Left ventricle myocardium superior (tissue), 1 donor: Measurements from ENCODE around the gene MYBPC2. TPM values are rescaled to one million over a fixed set of nuclear protein-coding genes. Genes with fewer than 3 reads are reported as not detected.

Experiments used
- ATAC-seq: fragments of 200-7000 bp; cut with Tn5 transposase; one replicate; pipeline ENCODE4 v1.9.1; 2020; ENCODE audit warnings: mild to moderate bottlenecking, moderate library complexity
- DNase-seq: peaks from one replicate; pipeline ENCODE4 v3.0.0-alpha.2; 2020
- intact Hi-C: fragments of 100-400 bp; cut with micrococcal nuclease; formaldehyde crosslinking; loops from one replicate; pipeline ENCODE4 v1.11.0; 2022
- total RNA-seq: library from RNA; stranded (reverse); fragmentation: NEBNext Ultra II Directional; extraction: Animal tissue kit (Norgen Biotek cat#: 25700); gene quantifications from one replicate; pipeline ENCODE4 v1.2.1, GENCODE V29; 2021
- donor health status: DM: no; HTN: yes; CAD: no; lungs with severe emphysema.

The MYBPC2 gene
- total RNA-seq, 1 donor from 2014 or later: 0.12 TPM

DNA sequence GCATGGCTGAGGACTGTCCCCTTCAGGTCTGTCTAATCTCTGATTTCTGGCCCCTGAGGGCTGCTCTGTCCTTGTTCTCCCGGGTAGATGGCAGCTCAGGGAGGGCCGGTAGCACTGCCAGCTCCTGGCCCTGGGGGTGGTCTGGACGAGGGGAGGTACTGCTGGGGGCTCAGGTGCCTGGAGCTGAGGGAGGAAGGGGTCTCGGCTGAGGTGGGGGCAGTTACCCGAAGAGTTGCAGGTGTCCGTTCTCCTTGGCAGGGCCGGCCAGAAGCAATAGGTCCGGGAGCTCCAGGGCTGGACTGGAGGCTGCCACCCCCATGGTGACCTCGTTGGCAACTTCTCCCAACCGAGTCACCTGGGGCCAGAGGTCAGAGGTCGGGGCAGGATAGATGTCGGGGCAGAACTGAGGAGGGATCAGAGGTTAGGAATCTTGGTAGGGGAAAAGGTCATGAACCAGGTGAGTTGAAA lies 42.4 kb downstream of the MYBPC2 start:
- DNase-seq (no peak), ATAC-seq (no peak)
- intact Hi-C loops: no loop called here

DNA sequence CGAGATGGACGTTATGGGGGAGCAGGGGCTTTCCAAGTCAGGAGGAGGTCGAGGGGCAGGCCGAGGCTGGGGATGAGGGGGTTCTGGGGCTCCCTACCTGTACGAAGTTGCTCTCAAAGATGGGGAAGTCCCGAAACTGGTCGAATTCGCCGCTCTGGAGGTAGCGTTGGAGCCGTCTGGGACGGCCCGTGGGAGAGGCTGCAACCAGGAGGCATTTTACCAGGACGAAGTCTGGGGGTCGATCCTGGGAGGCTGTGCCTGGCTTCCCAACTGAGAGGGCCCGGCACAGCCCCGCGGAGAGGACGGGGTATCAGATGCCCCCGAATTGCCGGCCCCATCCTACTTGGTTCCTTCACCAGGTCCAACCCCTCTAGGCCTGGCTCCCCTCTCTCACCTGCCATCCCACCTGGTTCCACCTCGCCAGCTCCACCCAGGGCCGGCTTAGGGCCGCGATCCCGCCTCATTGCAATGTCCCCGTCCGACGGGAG lies 43.1 kb downstream of the MYBPC2 start:
- ATAC-seq (no peak), DNase-seq (no peak)
- intact Hi-C loops: no loop called here

DNA sequence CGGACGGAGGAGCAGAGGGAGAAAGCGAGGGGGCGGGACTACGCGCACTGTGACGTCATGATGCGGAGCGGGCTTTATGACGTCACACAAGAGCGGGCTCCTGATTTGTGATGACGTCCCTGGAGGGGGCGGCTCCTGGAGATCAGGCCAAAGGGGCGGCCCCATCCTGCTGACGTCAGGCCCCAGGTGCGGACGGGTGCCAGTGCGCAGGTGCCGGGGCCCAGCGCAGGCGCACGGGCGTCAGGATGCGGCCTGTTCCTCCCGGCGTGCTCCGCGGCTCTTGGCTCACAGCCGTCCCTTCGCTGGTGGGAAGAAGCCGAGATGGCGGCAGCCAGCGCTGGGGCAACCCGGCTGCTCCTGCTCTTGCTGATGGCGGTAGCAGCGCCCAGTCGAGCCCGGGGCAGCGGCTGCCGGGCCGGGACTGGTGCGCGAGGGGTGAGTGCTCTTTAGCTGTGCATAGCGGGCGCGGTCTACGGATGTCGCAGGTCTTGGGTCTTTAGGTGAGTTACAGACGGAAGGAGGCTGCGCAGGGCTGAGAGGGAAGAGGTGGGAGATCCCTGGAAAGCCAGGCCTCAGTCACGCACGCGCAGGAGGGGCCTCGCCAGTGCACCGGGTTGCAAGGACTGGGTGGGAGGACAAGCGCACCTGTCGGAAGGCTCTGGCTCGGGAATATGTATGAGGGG lies 43.7 kb downstream of the MYBPC2 start, which contains the start of the genes EMC10 and GARIN5A:
Gene EMC10, plus strand, starts transcription at position 284 of the 683 bp plus-strand sequence. Its CDS starts 38 bp downstream, at position 322.
Gene GARIN5A, minus strand, starts transcription at position 625 of the 683 bp plus-strand sequence. Its CDS starts 460 bp downstream, at position 165.
- intact Hi-C loops: no loop called here

DNA sequence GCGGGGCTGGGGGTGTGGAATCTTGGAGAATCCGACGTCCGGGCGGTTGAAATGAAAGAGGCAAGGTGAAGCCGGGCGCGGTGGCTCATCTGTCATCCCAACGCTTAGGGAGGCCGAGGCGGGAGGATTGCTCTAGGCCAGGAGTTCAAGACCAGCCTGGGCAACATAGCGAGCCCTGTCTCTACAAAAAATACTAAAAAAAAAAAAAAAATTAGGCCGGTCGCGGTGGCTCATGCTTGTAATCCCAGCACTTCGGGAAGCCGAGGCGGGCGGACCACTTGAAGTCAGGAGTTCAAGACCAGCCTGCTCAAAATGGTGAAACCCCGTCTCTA lies 44.2 kb downstream of the MYBPC2 start:
- intact Hi-C loops: no loop called here
- no peak for ATAC-seq
- DNase-seq: no peak

More for the DNA sequence above, 43.7 kb downstream of the MYBPC2 start, which contains the start of the genes EMC10 and GARIN5A:
- ATAC-seq (peak; percentile 96), DNase-seq (peak; percentile 95)

DNA sequence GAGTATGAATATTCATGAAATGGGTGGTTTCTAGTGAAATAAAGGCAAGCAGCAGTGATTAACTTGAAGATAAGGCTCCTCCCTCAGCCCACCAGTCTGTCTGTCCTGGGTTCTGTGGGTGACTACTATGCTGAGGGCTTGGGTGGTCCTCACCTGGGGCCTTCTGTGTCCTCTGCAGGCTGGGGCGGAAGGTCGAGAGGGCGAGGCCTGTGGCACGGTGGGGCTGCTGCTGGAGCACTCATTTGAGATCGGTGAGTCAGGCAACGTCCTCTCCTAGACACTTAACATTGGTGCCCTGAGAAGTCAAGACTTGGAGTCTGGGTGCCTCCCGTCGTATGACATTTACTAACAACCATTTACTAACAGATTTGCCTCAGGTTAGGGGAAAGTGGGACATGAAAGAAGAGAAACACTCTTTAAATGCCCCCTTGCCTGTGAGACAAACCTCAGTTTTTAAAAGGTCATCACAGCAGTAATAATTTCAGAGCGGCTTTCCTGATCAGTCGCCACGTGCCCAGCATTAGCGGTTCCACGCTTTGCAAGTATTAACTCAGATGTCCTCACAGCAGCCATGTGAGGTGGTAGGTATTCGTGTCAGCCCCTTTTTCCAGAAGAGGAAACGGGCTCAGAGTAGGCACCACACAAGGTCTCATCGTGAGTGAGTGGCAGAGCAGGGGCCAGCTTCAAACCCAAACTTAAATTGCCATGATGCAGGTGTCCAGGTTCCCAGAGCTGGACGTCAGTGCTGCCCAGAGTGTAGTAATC lies 45.2 kb downstream of the MYBPC2 start:
- no peak for DNase-seq
- intact Hi-C loops: no loop called here

DNA sequence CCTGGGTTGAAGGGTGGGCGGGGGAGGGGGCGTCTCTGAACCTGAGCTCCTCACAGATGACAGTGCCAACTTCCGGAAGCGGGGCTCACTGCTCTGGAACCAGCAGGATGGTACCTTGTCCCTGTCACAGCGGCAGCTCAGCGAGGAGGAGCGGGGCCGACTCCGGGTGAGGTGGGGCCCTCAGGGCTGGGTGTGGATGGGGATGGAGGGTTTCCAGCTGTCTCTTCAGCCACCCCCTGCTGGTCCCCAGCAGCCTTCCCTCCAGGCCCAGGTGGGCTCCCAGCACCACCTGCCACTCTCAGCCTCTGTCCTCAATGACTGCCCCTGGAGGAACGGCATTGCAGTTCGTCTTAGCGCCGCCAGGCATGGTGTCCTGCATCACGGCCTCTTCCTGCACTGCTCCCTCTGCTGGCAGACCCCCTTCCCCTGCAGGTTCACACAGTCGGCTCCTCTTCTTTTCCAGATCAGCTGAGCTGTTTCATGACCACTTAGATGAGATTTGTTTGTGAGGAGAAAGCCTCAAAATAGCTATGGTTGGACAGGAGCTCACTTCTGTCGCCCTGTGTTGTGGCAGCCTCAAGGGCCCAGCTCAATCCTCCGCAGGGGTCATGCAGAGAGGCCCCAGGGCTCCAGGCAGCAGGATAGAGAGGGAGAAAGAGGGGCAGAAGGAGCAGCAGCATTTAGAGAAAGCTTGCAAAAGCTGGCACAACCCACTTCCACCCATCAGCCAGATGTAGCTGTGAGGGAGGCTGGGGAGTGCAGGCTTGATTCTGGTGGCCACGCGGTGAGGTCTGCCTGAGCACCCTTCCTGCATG lies 46.4 kb downstream of the MYBPC2 start:
- intact Hi-C loops: no loop called here

More for the DNA sequence above, 45.2 kb downstream of the MYBPC2 start:
- no peak for ATAC-seq

DNA sequence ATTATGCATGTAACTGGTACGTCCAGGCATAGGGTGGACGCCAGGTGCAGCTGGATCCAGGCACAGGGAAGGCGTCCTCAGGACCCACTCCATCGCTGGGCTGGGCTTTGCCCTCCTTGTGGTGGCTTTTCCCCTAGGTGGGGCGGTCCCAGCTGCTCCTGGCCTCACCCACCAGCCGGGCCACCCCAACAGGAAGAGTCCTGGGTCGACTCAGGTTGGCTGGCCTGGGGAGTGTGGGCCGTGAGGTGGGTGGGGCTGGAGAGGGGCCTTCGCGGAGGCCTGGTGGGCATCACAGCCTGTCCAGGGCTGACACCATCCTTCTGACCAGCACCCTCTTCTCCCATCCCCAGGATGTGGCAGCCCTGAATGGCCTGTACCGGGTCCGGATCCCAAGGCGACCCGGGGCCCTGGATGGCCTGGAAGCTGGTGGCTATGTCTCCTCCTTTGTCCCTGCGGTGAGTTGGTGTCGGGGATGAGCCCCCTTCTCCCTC lies 47.1 kb downstream of the MYBPC2 start:
- ATAC-seq (no peak), DNase-seq (peak; percentile 20)
- intact Hi-C loops: no loop called here

More for the DNA sequence above, 46.4 kb downstream of the MYBPC2 start:
- no peak for DNase-seq
- ATAC-seq: no peak

DNA sequence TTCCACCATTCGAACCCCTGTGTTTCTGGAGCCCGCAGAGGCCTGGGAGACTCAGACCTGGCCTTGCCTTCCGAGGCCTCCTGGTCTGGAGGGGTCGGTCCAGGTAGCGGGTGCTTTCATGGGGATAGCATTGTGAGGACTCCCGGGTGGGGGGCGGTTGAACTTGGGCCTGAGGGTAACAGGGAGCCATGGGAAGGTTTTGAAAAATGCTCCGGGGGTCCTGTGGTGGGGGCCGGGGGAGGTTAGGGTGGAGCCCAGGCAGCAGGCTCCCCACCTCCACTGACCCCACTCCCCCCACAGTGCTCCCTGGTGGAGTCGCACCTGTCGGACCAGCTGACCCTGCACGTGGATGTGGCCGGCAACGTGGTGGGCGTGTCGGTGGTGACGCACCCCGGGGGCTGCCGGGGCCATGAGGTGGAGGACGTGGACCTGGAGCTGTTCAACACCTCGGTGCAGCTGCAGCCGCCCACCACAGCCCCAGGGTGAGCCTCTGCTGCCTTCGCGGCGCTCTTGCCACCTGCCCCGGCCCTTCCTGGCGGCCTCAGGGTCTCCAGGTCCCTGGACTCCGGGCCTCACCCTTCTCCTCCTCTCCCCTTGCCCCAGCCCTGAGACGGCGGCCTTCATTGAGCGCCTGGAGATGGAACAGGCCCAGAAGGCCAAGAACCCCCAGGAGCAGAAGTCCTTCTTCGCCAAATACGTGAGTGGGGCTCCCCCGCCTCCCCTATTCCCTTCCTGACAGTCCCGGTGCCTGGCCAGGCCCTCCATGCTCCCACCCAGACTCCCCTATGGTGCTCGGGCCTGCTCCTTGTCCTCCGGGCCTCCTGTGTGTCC lies 47.8 kb downstream of the MYBPC2 start:
- intact Hi-C loops: no loop called here
- no peak for ATAC-seq

DNA sequence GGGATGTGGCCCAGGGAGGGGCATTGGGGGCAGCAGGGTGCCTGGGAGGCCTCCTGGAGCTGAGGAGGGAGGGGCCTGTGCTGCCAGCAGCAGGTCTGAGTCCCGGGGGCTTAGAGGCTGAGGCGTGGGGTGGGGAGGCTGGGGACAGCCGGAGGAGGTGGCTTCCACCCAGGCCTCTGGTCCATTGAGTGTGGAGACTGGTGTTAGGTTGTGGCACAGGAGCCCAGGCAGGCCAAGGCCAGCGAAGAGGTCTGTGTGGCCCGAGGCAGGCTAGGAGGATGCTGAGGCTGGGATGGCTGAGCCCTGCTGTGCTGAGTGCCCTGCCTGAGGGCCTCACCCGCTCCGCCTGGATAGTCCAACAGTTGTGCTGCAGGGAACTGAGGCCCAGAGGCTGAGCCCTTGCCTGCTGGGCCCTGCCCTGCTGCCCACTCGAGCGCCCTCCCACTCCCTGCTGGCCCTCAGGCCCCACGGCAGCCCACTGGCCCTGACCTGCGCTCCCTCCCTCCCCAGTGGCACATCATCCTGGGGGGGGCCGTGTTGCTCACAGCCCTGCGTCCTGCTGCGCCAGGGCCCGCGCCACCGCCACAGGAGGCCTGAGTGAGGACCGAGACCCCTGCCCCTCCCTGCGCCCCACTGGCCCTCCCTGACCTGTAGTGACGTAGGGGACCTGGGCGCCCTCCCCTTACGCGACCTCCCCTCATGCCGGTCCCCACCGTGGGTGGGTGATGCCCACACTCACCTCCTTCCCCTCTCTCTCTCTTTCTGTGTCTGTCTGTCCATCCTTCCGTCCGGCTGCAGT lies 48.9 kb downstream of the MYBPC2 start:
- DNase-seq (peak; percentile 26), ATAC-seq (no peak)
- intact Hi-C loops: no loop called here

More for the DNA sequence above, 47.8 kb downstream of the MYBPC2 start:
- peak; percentile 21 for DNase-seq

DNA sequence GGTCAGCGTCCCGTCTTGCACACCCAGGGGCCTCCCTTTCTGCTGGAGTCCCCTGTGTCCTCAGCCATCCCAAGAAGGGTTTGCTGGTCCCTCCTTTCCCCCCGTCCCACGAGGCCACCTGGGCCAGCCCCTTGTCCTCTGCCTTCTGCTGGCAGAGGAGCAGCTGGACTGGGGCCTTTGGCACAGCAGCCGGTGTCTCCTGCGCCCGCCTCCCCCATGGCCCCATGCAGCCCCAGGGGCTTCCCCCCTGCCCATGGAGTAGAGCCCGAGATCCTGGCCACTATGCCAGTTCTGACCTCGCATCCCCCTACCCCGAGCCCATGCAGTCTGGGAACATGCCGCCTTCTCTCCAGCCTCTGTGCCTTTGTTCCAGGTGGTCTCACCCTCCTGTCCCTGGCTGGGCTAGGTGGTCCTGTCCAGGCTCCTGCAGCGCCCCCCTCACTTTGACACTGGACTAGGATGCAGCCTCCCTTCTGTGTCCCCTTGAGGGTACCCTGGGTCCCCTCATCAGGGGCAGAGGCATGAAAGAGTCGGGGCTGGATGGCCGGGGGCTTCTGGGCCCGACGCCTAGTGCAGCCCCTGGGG lies 49.7 kb downstream of the MYBPC2 start:
- ATAC-seq (no peak), DNase-seq (peak; percentile 29)
- intact Hi-C loops: no loop called here

DNA sequence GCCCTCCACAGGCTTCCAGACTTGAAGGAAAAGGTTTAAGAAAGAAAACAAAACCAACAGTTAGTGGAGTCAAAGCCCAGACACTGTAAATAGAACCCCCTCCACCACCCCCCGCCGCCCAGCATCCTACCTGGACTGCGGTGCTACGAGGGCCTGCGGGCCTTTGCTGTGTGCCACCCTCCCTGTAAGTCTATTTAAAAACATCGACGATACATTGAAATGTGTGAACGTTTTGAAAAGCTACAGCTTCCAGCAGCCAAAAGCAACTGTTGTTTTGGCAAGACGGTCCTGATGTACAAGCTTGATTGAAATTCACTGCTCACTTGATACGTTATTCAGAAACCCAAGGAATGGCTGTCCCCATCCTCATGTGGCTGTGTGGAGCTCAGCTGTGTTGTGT lies 50.2 kb downstream of the MYBPC2 start:
- no peak for ATAC-seq
- intact Hi-C loops: no loop called here

DNA sequence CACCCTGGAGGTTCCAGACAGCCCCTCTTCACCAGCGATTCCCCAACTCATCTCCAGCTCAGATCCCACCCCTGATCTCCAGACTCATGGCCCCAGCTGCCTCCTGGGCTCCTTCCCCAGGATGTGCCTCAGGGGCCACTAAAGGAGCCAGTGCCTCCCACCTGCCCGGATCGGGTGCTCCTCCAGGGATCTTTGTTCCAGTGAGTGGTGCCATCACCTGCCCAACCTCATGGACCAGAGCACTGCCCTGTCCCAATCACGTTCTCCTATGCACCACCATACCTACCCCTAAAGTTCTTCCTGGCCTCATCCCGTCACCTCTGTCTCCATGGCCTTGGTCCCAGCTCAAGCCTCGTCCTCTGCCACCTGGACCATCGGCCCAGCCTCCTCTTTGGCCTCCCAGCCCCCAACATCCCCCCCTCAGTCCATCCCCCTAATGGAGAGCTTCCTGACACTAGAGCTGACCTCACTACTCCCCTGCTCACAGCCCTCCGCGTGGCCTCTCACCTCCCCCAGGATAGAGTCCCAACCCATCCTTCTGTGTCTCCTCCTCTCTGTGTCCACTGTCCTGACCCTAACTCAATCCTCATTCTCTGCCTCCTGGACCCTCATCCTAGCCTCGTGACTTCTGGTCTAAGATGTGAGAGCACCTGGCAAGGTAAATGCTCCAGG lies 52.7 kb downstream of the MYBPC2 start:
- DNase-seq (no peak), ATAC-seq (no peak)
- intact Hi-C loops: no loop called here

More for the DNA sequence above, 50.2 kb downstream of the MYBPC2 start:
- no peak for DNase-seq

DNA sequence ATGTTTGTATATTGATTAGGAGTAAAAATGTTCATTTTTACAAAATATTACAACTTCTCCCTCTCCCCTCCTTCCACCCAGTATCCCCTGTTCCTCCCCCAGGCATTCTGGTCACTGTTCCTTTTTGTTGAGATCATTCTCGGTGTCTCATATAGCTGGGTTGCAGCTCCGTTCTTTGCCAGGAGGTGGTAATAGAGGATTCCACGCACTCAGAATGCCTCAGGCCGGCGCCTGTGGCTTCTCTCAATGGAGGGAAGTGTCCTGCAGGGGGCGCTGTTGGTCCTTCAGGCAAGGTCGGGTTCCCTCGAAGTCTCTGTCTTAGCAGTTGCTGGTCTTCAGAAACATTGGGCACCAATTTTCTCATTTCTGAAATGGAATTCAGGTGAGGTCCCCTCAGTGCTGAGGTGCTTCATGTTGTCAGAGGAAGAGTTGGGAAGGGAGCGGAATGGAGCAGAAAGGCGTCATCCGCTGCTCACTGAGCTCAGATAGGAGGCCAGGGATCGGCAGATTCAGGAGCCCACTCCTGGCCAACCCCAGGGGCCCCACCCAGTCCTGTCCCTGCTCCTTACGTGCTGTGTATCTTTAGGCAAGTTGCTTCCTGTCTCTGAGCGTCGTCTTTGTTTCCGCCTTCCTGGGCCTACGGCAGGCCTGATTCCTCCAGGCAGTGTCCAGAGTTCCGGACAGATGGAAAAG lies 54.3 kb downstream of the MYBPC2 start:
- ATAC-seq: no peak
- peak; percentile 47 for DNase-seq
- intact Hi-C loops: no loop called here

DNA sequence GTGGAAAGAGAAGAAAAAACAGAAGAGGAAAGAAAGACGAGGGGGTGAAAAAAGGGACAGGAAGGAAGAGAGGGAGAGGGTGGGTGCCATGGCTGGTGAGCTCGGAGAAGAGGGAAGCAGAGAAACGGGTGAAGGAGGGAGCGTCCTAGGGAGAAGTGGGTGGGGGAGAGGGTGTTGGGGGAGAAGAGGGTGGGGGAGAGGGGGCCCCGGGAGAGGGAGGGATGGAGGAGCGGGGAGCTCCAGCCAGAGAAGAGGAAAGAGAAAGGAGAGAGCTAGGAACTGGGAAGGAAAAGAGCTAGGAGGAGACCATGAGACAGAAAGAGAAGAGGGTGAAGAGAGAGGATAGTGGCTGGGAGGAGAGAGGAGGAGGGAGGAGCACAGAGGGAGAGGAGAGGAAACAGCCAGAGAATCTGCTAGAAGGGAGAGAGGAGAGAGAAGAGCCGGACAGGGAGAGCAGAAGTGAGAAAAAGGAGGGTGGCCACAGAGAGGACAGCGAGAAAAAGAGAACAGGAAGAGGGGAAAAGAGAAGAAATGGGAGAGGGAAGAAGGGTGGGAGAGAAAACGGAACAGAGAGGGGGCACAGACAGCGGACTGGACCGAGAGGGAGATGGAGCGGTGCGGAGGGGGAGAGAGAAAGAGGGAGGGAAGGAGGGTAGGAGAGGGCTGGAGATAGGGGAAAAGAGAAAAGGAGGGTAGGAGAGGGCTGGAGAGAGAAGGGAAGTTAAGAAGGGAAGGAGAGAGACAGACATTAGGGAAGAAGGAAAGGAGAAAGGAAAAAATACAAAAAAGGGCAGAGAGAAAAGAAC lies 55.9 kb downstream of the MYBPC2 start:
- DNase-seq (no peak), ATAC-seq (peak; percentile 24)
- intact Hi-C loops: no loop called here

DNA sequence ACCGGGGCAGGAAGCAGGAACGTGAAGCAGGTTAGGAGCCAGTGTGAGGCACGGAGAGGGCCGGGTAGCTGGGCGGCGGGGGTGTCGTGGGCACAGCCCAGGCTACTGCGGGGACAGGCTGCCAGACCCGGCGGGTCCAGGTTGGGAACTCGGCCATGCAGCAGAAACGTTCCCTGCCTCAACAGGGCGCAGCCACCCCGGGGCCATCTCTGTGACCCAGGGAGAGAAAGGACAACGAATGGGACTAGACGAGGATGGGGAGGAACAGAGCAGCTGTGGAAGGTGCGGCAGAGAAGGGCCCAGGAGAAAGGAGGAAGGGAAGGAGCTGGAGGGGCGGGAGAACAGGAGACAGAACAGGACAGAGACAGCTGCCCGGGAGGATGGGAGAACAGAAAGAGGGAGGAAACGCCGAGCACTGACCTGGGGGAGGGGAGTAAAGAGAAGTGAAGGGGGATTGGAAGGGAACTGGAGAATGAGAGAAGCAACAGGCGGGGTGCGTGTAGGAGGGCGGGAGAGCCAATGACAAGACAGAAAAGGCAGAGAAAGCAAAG lies 56.8 kb downstream of the MYBPC2 start:
- ATAC-seq (no peak), DNase-seq (peak; percentile 22)
- intact Hi-C loops: no loop called here
